ENCODE measurements around the gene LTBP1.

The LTBP1 gene

DNA sequence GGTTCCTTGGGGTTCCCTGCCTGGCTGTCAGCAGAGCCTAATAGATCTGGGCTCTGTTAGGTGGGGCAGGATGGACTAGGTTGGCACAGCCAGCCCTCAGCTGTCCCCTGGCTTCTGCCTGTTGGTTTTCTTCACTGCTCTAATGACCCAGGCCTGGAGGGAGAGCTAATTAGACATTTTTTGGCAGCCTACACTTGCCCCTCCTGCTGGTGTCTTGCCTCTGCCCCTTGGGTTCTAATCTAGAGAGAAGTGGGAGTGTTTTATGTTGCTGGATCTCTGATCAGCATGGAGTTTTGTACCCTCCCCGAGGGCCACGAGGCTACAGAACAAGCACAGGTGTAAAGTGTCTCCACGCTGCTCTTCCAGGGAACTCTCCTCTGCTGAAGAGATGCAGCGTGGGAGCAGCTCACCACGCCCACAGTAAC, 330.3 kb downstream of the LTBP1 start:
- DNase-seq, result no peak

DNA sequence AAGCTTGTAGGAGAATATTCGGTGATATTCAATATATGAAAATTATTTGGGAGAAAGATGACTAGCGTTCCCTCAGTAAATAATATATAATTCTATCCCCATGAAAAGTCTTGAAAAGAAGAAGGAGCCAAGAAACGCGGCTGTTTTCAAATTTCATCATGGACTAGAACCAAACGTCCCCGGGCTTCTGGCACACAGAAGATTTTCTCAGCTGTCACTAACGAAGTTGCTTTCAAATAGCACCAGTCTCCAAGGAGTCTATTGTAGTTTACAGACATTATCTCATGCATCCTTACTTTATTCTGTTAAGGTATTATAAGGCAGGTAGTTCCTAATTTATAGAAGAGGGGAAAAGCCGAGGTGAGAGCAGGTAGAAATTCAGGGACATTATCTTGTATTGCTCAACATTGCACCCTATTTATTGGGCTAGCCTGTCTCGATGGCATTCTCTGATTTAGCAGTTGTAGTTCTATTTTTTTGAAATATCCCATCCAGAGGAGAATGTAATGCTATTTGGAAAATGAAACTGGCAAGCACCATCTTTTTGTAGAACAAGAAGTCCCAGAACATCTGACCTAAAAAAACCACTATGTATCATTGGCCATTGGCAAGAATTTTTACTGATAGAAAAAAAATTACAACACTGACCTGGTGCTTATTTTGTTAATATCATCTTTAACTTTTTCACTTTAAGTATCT, 331.6 kb downstream of the LTBP1 start:
- no peak for DNase-seq

DNA sequence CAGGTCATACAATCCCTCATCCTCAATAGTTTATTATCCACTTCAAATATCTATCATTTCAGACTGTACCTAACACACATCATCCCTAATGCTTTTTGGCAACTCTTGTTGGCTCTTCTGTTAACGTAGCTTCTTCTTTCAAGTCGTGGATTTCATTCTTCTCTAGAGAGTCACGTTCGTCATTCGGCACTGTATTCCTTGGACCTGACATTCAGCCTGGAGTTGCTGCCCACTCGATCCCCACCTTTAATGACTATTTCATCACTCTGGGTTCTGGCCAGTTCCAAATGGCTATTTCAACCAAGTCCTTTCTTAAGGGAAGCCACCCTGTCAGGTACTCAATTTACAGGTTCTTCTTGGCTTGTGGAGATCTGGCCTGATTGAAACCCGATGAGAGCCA, 337.5 kb downstream of the LTBP1 start:
- no peak for DNase-seq

DNA sequence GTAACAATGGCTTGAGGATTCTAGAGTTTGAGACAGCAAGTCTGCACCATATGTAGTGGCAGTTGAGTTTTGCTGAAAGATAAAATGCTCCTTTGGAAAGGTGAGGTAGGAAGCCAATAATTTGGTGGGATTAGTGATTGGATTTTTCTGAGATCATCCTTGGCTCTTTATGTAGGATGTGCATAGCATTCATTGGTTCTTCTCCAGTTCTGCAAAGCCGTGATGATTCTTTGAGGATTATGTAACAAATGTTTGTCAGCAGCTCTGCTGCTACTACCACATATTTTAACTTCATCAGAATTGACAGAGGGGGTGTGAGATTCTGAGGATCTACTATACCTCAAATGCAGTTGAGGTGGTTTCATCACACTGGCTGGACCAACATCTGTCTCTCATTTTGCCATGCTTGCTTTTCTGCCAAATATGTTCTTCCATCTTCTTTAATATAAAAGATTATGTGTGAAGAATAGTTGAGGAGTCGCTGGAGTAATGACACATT, 340.8 kb downstream of the LTBP1 start:
- no peak for DNase-seq

DNA sequence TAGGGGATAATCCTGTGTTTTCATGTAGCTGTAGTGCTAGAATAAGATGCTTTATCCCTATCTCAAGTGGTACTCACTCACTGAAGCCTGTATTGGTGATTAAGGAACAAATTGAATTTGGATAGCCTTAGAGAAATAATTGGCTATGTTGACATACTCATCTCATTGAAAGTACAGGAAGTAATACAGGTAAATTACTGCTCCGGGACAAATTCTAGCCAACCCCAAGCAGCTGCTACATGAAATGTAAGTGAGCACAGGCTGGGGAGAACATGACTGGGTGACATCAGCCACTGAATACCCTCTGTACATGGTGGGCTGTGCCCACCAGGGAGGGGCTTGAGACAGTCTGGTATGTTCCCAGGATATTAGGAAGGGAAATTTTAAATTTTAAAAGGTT, 341.3 kb downstream of the LTBP1 start:
- no peak for DNase-seq

DNA sequence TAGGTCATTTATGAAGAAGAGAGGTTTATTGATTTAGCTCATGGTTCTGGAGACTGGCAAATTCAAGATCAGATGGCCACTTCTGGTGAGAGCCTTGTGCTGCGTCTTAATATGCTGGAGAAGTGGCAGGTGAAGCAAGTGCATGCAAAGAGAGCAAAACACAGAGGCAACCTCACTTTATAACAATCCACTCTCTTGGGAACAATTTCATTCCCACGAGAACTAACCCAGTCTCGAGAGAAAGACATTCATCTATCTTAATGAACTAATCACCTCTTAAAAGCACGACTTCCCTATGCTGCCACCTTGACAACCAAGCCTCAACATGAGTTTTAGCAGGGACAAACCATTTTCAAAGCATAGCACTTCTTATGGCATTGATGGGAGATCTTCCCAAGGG, 343.2 kb downstream of the LTBP1 start:
- DNase-seq, result no peak

DNA sequence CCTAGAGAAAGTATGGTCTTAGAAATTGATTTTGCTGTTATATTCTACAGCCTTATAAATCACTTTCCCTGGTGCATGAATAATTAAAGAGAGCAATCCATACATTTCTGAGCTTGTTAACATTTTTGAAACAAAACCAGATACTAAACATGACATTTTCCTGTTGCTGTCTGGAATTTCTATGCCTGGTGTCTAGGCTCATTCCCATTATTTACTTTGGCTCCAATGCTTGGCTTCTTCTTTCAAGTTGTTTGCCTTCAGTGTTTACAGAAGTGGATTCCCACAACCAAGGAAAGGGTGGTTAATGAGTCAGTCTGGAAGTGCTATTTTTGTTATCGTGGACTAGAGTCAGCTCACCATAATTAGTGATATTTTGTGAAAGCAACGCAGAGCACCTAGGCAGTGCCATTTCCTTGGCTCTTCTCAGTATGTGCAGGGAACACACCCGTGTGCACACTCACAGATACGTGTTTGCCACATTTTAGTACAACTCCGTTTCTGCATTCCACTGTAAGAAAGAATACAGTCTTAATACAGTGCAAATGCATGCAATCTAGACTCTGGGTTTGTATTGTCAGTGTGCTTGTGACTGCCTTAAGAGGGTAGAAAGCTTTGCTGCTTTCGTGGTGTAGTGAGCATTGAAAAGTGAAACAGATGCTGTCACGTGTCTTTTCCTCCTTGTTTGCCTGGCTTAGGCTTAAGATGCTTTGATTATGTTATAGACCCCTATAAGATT, 344.7 kb downstream of the LTBP1 start:
- DNase-seq, result peak in 1 of 5 experiments; percentile 14

DNA sequence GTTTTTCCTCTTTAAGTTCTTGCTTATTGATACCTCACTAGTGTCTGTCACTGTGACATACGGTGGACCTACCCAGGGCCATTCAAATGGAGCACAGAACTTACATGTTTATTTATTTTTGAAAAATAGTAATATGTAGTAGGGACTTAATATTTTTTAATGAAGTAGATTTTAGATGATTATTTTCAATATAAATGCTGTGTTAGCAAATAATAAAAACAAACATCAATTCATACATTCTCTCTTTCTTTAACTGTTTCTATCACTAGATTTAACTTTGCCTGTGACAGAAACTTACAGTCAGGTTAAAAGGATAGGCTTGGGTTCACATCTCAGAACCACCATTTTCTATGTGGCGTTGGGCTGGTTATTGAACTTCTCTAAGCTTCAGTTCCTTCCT, 345.3 kb downstream of the LTBP1 start:
- DNase-seq, result no peak

DNA sequence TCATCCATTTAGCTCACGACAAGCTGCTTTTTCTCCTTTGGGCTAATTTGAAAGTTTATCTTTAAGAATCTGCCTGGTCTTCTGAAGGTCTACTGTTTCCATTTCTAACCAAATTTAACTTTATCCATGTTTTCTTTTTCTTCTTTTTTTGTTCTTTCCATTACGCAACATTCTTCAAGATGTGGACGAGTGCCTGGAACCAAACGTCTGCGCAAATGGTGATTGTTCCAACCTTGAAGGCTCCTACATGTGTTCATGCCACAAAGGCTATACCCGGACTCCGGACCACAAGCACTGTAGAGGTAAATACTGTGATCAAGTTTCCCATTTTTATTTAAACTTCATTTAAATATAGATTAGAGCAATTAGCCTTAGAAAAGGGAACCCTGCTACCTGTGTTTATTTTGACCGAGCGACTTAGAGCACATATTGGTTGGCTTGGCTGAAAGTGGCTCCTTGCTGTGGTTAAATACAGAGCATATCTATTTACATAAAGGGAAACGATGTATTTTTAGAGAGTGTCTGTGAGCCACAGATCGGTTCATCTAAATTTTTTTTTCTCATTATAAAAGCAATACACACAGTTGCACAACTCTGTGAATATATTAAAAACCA, 346.3 kb downstream of the LTBP1 start:
- no peak for DNase-seq

DNA sequence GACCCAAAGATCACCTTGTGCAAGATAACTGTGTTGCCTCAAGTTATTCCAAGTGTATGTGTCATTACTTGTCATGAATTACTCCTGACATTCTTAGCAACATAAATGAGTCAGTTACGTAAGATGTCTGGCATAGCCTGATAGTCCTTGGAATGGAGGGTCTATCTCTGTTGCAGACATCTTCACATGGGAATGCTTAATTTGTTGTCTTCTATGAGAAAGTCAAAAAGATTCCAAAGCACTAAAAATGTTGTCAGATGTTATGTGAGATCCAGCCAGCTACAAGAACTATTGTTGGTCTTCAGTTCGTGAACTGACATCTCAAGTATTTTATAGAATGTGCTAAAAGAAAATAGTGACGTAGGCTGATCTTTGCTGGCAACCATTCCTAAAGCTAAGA, 351.5 kb downstream of the LTBP1 start:
- DNase-seq, result no peak

DNA sequence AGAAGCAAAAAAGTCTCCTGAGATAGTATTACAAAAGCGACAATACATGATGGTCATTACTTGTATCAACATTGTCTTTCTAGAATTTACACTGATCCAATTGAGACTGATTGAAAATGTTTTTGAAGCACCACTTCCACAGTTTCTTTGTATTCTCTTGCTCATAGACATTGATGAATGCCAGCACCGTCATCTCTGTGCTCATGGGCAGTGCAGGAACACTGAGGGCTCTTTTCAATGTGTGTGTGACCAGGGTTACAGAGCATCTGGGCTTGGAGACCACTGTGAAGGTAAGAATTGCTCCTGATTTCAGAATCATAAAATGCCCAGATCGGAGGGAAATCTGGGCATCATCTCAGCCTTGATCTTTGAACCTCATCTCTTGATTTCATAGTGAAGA, 354.6 kb downstream of the LTBP1 start:
- DNase-seq, result no peak

DNA sequence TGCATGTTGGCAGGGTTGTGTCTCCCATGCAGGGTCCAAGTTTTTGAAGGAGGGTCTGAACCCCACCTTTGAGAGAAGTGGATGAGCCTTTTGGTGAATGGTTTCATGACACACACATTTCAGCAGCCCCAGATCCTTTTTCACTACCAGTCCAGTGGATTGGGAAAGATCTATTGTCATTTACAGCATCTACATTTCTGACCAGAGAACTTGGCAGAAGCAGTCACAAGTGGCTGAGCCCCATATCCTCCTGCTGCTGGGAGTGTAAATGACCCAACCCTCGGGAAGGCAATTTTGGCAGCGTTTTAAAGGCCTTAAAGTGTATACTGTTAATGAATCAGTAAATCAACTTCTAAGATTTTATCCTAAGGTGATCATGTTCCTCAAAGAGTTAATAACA, 355.6 kb downstream of the LTBP1 start:
- DNase-seq, result no peak

DNA sequence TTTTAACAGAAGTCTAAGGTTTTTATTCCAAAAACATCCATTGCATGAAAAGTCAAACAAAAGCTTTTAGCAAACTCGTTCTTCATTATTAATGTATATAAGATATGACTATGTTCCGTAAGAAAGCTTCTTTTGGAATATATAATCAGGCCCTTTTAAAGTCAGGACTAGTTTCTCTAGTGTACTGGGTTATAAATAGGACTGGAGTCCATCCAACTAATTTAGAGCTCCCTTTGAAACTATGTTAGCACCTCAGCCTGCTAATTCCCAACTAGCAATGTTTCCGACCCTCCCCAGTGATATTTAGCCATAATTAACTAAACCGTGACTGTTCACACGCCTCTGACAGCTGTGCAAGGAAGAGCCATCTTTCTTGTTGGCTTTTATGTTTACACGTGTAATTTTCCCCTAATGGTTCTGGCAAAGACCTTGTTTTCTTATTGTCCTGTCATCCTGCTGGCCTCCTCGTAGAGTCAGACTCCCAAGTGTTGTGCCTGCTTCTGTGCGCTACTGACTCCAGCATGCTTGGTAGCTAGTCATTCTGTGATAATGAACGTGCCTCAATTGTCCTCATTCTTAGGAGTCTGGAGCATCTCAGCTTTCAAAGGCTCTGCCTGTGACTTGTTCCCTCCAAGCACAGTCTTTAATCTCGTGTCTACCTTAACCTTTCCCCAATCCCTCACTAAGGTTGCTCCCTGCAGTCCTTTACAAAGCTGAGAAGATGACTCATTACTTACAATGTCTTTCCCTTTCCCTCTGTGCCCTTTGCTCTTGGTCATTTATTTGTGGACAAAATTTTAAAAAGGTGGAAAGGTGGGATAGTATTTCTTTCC, 357.5 kb downstream of the LTBP1 start:
- DNase-seq, result no peak

DNA sequence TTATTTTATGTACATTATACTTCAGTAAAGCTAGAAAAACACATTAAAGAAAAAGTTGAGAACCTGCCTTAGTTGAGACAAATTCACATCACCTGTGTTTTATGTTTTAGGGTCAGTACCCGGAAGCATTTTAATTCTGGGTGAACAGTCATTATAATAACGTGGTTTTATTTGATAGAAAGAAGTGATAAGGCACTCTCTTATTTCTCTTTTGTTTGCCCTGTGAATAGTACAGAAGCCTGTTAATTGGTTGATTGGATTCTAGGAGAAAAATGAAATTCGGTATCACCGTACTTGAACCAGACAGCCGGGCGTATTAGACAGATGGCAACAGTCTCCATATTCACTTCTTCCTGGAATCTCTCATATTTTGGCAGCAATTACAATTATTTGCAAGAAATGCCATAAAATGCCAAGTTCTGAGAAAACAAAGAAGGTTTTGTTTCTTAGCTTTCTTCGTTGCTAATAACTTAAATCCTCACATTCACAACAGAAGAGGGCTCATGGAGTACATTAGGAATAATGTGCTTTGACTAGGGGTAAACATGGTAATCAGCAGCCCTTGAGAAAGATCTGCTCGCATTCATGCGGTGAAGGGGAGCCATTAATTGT, 361.0 kb downstream of the LTBP1 start:
- no peak for DNase-seq

DNA sequence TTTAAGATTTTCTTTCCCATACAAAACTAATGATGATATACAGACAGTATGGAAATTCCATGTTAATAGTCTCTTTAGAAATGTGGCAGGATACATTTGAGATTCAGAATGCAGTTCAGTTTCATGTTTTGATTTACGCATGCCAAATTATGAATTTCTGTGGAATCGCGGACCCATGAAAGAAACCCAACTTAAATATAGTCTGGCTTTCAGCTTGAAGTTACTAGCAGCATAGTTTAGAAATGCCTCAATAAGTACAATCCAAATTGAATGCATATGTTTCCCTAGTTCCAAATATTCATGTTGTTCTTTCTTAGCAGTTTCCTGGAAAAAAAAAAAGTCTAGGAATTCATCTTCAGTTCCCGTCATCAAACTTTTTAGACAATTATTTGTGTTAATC, 365.6 kb downstream of the LTBP1 start:
- DNase-seq, result no peak

DNA sequence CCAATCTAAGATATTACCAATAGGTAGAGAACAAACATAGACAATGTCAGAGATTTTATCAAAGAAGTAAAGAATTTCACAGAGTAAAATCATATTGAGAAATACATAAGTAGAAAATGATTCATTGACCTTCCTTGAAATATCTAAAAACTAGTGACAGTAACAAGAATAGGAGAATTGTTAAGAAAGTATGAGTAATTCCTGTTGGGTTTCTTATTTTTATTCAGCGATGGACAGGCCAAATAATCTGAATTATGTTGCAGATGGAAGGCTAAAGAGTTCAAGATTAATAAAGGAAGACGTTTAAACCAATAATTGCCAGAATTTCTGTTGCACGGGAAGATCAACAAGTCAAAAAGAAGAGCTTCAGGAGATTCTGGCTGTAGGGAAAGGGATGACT, 366.3 kb downstream of the LTBP1 start:
- no peak for DNase-seq

DNA sequence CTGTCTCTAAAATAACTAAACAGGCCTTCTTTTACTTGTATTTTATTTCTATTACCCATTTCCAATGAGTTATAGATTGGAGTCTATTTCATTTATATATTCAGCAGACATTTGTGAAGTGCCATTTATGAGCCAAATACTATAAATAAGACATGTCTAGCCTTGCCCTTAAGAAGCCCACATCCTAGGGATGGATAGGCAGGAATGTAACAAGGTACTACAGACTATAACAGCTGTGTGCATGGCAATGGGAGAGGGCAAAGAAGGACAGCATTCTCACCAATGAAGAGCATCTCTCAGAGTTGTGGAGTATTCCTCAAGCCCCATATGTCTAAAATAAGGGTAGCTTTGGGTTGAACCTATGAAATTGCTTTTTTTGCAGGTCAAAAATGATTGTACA, 367.8 kb downstream of the LTBP1 start:
- no peak for DNase-seq

DNA sequence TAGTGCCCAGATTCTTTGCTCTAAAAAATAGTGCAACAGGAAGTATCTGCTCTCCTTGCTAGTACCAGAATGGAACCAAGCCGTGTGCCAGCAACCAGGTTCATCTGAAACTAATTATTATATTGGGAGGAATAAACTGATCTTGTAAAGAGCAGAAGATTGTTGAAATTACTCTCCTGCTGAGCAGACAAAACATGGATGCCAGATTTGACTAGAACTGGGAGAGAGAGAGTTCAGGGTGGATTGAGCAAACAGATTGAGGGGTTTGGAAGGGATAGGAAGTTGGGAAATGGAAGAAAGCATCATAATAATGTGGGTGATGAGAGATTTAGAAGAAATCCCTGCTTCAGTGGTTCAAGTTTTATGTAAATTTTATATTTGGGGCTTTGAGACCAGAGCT, 369.6 kb downstream of the LTBP1 start:
- DNase-seq, result no peak

DNA sequence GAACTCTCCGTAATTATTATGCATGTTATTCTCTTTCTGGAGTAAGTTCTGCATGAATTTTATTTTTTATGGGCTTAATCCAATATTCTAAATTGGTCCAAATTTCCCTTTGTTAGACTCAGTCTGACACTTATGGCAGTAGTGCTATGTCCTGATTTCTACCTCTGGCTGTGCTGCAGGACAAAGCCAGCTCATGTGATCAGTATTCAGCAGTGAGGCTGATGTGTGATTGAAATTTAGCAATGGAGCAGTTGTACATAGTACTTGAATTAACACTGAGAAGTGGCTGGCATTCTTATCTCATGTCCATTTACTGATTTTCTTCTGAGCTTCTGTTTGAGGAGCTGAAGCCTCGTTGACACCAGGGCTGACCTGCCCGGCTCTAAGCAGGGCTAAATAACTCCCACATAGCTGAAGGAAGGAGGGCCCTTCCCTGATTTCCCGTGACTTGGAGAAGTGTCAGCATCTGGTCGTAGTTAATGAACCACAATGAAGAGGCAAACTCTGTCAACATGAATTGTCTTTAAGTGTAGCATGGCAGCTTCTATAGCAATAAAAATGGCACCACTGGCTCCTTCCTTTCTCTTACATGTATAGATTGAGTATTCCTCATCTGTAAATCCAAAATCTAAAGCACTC, 370.7 kb downstream of the LTBP1 start:
- no peak for DNase-seq

DNA sequence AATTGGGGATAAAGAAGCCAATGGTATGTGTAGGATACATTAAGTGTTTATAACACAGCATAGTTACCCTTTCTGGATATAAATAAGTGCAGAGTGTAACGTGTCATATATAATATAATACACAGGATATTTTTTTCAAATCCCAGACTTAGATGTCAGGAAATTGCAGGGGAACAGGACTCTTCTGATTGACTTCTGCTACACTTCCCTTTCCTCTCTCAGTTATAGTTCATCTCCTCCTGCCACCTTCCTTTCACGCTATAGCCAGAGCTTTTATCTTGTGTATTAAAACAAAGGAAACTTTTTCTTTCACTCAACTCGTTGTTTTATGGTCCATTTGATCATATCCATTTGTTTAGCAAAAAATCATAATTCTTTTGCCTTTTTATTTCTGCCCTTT, 371.7 kb downstream of the LTBP1 start:
- DNase-seq, result no peak

DNA sequence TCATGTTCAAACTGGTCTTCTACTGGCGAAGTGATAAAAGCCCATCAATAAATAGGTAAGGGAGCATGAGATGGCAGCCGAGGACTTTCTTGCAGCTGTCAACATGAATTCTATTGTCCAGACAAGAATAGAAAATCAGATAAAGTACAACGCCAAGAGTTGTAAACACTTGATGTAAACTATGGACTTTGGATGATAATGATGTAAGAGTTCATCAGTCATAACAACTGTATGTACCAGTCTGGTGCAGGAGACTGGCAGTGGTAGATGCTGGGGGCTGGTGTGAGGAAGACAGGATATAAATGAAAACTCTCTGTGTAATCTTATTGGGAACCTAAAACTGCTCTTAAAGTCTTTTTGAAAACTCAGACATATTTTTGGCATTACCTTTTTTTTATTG, 373.8 kb downstream of the LTBP1 start:
- peak in 1 of 5 experiments; percentile 38 for DNase-seq

DNA sequence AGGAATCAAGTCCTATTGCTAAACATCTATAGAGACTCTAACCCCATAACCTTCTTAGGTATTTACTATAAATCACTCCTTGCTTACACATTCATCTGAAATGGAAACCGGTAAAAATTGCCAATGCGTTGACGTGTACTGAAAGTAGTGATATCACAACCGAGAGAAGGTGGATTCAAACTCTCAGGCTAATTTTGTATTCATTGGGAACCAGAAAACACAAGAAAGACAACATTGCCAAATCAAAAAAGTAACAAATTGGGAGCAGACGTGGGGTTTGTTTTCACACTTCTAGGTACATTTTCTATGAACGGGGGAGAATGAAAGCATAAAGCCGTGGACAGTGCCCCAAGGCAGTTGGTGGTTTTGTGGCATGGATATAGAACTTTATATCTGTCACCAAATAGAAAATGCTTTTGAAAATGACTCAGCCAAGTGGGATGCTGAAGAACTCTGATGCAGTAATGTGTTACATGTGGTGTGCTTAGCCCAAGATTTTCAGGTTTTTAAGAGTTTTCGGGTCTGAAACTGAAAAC, 374.6 kb downstream of the LTBP1 start:
- peak in 2 of 5 experiments; percentile 2 to 91 for DNase-seq
